Measurements from ENCODE around the gene CORO2A. TPM values are rescaled to one million over a fixed set of nuclear protein-coding genes. Genes with fewer than 3 reads are reported as not detected.

CORO2A gene
- total and polyA plus RNA-seq, 2 of the 13 experiments (the other 11 are each of a cell fraction or from before 2014, with no cell fraction given): 14.4 to 15.3 TPM

DNA sequence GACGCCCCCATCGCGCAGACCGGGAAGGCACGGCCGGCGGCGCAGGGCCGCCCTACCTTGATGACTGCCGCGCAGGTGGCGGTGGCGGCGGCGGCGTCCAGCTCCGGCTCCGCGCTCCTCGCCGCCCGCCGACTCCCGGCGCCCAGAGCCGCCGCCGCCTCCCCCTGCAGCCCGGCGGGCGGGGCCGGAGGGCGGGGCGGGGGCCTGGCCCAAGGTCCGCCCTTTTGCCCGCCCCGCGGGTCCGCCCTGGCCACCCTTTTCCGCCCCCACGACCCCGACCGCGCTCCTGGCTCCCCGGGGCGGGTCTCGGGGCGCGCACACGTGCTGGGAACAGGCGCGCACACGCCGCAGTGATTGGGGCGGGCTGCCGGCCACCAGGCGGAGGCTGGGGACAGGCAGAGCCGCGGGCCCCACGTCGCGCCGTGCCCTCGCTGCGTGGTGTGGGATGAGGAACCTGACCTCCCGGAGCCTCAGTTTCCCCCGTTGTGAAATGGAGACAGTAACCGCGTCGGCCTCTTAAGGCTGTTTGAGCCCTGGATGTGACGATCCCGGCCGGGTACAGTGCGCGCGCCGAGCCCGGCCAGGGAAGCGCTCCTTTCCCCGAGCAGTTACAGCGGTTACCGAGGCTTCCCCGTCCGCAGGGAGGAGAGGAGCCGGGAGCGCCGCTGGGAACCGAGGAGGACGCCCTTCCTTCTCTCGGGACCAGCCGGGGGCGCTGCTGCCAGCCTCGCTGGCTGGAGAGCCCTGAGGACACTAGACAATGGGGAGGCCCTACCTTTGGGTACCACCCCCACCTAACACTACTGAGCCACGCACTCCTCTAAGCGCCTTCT, at the start of gene CORO2A (continued):
- TF ChIP-seq ZFP62 (CRISPR knock-in tag; IDR thresholded peaks at IDR 0.05) (no peak), TBX3 (IDR thresholded peaks at IDR 0.05; ENCODE audit: borderline replicate concordance) (no peak), ASH2L (IDR thresholded peaks at IDR 0.05; ENCODE audit: insufficient read length, low read depth, low read length) (peak; percentile 82), MTF1 (CRISPR knock-in tag; IDR thresholded peaks at IDR 0.05) (no peak), HNRNPUL1 (IDR thresholded peaks at IDR 0.05; ENCODE audit: low read depth, low read length) (no peak), RAD21 (CRISPR knock-in tag; IDR thresholded peaks at IDR 0.05) (peak; percentile 56), ZNF383 (CRISPR knock-in tag; IDR thresholded peaks at IDR 0.05; ENCODE audit: borderline replicate concordance) (no peak), SPEN (CRISPR knock-in tag; IDR thresholded peaks at IDR 0.05; ENCODE audit: low read depth) (peak; percentile 30; the same call in 1 of the 2 replicates), POGK (CRISPR knock-in tag; conservative IDR thresholded peaks at IDR 0.05) (peak; percentile 18; the same call in 1 of the 2 replicates), KDM2A (CRISPR knock-in tag; IDR thresholded peaks at IDR 0.05; ENCODE audit: borderline replicate concordance, low read depth) (peak; percentile 73; the same call in 1 of the 2 replicates), ZNF510 (CRISPR knock-in tag; IDR thresholded peaks at IDR 0.05; ENCODE audit: low read depth) (no peak), ZKSCAN1 (IDR thresholded peaks at IDR 0.05; ENCODE audit: low read length) (no peak), ZNF724P (CRISPR knock-in tag; IDR thresholded peaks at IDR 0.05; ENCODE audit: borderline replicate concordance) (no peak), ZKSCAN5 (CRISPR knock-in tag; IDR thresholded peaks at IDR 0.05) (no peak)
- TF ChIP-seq, protein P1, sequence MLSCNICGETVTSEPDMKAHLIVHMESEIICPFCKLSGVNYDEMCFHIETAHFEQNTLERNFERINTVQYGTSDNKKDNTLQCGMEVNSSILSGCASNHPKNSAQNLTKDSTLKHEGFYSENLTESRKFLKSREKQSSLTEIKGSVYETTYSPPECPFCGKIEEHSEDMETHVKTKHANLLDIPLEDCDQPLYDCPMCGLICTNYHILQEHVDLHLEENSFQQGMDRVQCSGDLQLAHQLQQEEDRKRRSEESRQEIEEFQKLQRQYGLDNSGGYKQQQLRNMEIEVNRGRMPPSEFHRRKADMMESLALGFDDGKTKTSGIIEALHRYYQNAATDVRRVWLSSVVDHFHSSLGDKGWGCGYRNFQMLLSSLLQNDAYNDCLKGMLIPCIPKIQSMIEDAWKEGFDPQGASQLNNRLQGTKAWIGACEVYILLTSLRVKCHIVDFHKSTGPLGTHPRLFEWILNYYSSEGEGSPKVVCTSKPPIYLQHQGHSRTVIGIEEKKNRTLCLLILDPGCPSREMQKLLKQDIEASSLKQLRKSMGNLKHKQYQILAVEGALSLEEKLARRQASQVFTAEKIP (CRISPR knock-in tag; IDR thresholded peaks at IDR 0.05; ENCODE audit: borderline replicate concordance): no peak
- TF ChIP-seq, protein P2, sequence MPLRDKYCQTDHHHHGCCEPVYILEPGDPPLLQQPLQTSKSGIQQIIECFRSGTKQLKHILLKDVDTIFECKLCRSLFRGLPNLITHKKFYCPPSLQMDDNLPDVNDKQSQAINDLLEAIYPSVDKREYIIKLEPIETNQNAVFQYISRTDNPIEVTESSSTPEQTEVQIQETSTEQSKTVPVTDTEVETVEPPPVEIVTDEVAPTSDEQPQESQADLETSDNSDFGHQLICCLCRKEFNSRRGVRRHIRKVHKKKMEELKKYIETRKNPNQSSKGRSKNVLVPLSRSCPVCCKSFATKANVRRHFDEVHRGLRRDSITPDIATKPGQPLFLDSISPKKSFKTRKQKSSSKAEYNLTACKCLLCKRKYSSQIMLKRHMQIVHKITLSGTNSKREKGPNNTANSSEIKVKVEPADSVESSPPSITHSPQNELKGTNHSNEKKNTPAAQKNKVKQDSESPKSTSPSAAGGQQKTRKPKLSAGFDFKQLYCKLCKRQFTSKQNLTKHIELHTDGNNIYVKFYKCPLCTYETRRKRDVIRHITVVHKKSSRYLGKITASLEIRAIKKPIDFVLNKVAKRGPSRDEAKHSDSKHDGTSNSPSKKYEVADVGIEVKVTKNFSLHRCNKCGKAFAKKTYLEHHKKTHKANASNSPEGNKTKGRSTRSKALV (CRISPR knock-in tag; IDR thresholded peaks at IDR 0.05): peak; percentile 96
- TF ChIP-seq, protein P3, sequence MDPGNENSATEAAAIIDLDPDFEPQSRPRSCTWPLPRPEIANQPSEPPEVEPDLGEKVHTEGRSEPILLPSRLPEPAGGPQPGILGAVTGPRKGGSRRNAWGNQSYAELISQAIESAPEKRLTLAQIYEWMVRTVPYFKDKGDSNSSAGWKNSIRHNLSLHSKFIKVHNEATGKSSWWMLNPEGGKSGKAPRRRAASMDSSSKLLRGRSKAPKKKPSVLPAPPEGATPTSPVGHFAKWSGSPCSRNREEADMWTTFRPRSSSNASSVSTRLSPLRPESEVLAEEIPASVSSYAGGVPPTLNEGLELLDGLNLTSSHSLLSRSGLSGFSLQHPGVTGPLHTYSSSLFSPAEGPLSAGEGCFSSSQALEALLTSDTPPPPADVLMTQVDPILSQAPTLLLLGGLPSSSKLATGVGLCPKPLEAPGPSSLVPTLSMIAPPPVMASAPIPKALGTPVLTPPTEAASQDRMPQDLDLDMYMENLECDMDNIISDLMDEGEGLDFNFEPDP (CRISPR knock-in tag; conservative IDR thresholded peaks at IDR 0.05): no peak
- TF ChIP-seq, protein P4, sequence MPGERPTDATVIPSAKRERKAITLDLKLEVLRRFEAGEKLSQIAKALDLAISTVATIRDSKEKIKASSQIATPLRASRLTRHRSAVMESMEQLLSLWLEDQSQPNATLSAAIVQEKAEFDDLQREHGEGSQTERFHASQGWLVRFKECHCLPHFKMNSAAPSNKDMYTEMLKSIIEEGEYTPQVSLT (CRISPR knock-in tag; IDR thresholded peaks at IDR 0.05; ENCODE audit: borderline replicate concordance, low read depth): no peak; the same call in 1 of the 2 replicates
- TF ChIP-seq, protein P5, sequence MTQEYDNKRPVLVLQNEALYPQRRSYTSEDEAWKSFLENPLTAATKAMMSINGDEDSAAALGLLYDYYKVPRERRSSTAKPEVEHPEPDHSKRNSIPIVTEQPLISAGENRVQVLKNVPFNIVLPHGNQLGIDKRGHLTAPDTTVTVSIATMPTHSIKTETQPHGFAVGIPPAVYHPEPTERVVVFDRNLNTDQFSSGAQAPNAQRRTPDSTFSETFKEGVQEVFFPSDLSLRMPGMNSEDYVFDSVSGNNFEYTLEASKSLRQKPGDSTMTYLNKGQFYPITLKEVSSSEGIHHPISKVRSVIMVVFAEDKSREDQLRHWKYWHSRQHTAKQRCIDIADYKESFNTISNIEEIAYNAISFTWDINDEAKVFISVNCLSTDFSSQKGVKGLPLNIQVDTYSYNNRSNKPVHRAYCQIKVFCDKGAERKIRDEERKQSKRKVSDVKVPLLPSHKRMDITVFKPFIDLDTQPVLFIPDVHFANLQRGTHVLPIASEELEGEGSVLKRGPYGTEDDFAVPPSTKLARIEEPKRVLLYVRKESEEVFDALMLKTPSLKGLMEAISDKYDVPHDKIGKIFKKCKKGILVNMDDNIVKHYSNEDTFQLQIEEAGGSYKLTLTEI (CRISPR knock-in tag; conservative IDR thresholded peaks at IDR 0.05): no peak

Measured in HepG2 (cell line).